Measurements from ENCODE around the gene CASP8AP2.
"Not testable (repeated sequence)": the region's sequence is repeated elsewhere in the genome, so short reads cannot be mapped to it uniquely, and the experiment has no call there.

Gene CASP8AP2

GRCh38 chr6:89887452-89888137 lies 57.9 kb downstream of the CASP8AP2 start:
- no peak for DNase-seq (ENCODE audit: low read depth in 2 of 2)

GRCh38 chr6:89888138-89888514 lies 58.4 kb downstream of the CASP8AP2 start:
- no peak for DNase-seq (ENCODE audit: low read depth in 2 of 2)

- no peak for DNase-seq (ENCODE audit: low read depth in 2 of 2)
These were observed 59.2 kb downstream of the CASP8AP2 start for GRCh38 chr6:89888871-89889270.

- DNase-seq (ENCODE audit: low read depth in 2 of 2): not testable (repeated sequence)
These were observed 61.3 kb downstream of the CASP8AP2 start for GRCh38 chr6:89890845-89891528.

- not testable (repeated sequence) for DNase-seq (ENCODE audit: low read depth in 2 of 2)
These were observed 62.9 kb downstream of the CASP8AP2 start for GRCh38 chr6:89892577-89892976.

- DNase-seq (ENCODE audit: low read depth in 2 of 2): no peak
These were observed 64.5 kb downstream of the CASP8AP2 start, which contains the start of gene GJA10 for GRCh38 chr6:89894169-89894568. Gene GJA10 (plus strand): TSS chr6:89894469. CDS start chr6:89894469, 0 bp downstream.

GRCh38 chr6:89895276-89895874 lies 65.7 kb downstream of the CASP8AP2 start:
- no peak for DNase-seq (ENCODE audit: low read depth in 2 of 2)

- not testable (repeated sequence) for DNase-seq (ENCODE audit: low read depth in 2 of 2)
These were observed 80.6 kb downstream of the CASP8AP2 start for GRCh38 chr6:89910001-89910901.

GRCh38 chr6:89910902-89911240 lies 81.2 kb downstream of the CASP8AP2 start:
- DNase-seq (ENCODE audit: low read depth in 2 of 2): no peak

GRCh38 chr6:89916136-89916920 lies 86.6 kb downstream of the CASP8AP2 start:
- no peak for DNase-seq (ENCODE audit: low read depth in 2 of 2)

GRCh38 chr6:89917216-89917615 lies 87.5 kb downstream of the CASP8AP2 start:
- DNase-seq (ENCODE audit: low read depth in 2 of 2): no peak

GRCh38 chr6:89917801-89918366 lies 88.2 kb downstream of the CASP8AP2 start:
- no peak for DNase-seq (ENCODE audit: low read depth in 2 of 2)
